Peyer's patch (tissue), 4 donors: ENCODE measurements around the gene HTRA3.

Source experiments
- POLR2A ChIP-seq, 2 donors: fragments of 450-650 bp; IDR thresholded peaks; one replicate each; pipeline ENCODE4 v1.5.1; 2017; ENCODE audit warnings: antibody characterized with exemption in 2 of 2, mild to moderate bottlenecking in 2 of 2, moderate library complexity in 2 of 2
- TF ChIP-seq, protein P1 (sequence below), 6 experiments: fragments of 450-650 bp in 4 of 6; fragments of 200-600 bp in 2 of 6; sonication (generic) in 1 of 6; IDR thresholded peaks; one replicate each; pipeline ENCODE4 v1.5.1; 2017 to 2019; ENCODE audit warnings: antibody characterized with exemption in 6 of 6, mild to moderate bottlenecking in 3 of 6, moderate library complexity in 1 of 6

DNA sequence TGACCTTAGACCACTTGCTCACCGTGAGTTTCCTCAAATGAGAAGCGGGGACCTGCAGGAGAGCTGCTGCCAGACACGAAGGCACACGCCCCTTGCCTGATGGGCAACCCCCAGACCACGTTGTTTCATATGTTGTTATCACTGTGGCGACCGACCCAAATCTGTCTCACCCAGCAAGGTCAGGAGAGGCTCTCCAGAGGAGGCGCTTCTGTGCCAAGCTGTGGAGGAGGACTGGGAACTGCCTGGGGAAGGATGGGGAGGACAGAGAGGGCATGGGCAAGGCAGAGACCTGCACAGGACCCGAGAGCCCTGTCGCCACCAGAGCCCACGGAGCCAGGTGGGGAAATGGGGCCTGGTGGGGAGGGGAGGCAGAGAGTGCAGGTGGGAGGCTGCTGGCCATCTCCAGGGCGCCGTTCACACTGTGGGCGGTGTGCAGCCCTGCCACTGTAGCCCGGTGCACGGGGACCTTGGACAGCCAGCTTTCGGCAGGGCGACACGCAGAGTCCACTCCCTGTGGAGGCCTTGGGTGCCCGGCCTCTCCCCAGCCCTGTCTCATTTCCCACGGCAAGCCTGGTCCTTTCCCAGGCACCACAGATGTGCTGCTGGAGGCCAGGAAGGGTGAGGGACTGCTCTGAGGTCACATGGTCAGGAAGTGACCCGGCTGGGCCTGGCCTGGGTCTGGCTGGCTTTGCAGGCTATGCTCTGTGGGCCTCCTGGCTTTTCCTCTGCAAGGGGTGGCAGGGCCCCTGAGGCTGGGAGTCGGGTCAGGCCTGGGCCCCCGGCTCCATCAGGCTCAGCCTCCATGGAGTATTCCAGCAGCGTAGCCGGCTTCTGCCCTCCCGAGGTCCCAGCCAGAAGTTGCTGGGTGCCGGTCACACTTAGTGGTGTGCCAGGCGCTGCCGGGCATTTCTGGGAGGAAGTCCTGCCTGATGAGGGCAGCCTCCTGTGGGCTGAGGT, 3.2 kb downstream of the HTRA3 start:
- TF ChIP-seq, protein P1, sequence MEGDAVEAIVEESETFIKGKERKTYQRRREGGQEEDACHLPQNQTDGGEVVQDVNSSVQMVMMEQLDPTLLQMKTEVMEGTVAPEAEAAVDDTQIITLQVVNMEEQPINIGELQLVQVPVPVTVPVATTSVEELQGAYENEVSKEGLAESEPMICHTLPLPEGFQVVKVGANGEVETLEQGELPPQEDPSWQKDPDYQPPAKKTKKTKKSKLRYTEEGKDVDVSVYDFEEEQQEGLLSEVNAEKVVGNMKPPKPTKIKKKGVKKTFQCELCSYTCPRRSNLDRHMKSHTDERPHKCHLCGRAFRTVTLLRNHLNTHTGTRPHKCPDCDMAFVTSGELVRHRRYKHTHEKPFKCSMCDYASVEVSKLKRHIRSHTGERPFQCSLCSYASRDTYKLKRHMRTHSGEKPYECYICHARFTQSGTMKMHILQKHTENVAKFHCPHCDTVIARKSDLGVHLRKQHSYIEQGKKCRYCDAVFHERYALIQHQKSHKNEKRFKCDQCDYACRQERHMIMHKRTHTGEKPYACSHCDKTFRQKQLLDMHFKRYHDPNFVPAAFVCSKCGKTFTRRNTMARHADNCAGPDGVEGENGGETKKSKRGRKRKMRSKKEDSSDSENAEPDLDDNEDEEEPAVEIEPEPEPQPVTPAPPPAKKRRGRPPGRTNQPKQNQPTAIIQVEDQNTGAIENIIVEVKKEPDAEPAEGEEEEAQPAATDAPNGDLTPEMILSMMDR (IDR thresholded peaks at IDR 0.05): no peak
- TF ChIP-seq POLR2A (IDR thresholded peaks at IDR 0.05): no peak
